Spinal cord (tissue), 10 donors: ENCODE results near the gene MAFF. TPM values are rescaled to one million over a fixed set of nuclear protein-coding genes. Genes with fewer than 3 reads are reported as not detected.
A peak's percentile ranks its signal among the peaks of the same experiment; 100 is the strongest.
"Not testable (repeated sequence)": the region's sequence is repeated elsewhere in the genome, so short reads cannot be mapped to it uniquely, and the experiment has no call there.

Source experiments
- DNase-seq, 6 donors: peaks; one replicate each; pipeline versions ENCODE4 v3.0.0 to v3.0.0-alpha.2; 2013 to 2015; ENCODE audit warnings: low spot score in 6 of 6, low read depth in 4 of 6
- H3K27ac ChIP-seq: one replicate; pipeline ENCODE4 v1.5.1; 2013; ENCODE audit warnings: low read depth, low read length, control low read depth
- H3K27me3 ChIP-seq: one replicate; pipeline ENCODE4 v1.6.1; 2013; ENCODE audit warnings: low read length; ENCODE audit not compliant: control insufficient read depth, insufficient read depth
- H3K36me3 ChIP-seq: one replicate; pipeline ENCODE4 v1.6.1; 2013; ENCODE audit warnings: low read length; ENCODE audit not compliant: control insufficient read depth, insufficient read depth
- H3K4me1 ChIP-seq: one replicate; pipeline ENCODE4 v1.6.1; 2013; ENCODE audit warnings: low read length; ENCODE audit not compliant: control insufficient read depth, insufficient read depth
- H3K4me3 ChIP-seq: one replicate; pipeline ENCODE4 v1.5.1; 2013; ENCODE audit warnings: low read depth, low read length, control low read depth
- H3K9me3 ChIP-seq: one replicate; pipeline ENCODE4 v1.6.1; 2013; ENCODE audit warnings: low read length; ENCODE audit not compliant: control insufficient read depth, insufficient read depth
- WGBS: methylation state at CpG from one replicate; pipeline ENCODE4 v1.1.5; 2013; ENCODE audit warnings: missing lambda C conversion rate; ENCODE audit not compliant: insufficient coverage; 5-methylcytosine and 5-hydroxymethylcytosine counted together
- polyA plus RNA-seq, 2 donors: library from polyadenylated mRNA; unstranded; fragments of 120-200 nt; gene quantifications; one replicate each; pipeline ENCODE4 v1.2.1, GENCODE V29; 2013; ENCODE audit not compliant: insufficient read length in 2 of 2
- total RNA-seq, 2 donors: library from RNA; depleted of rRNA in 1 of 2; stranded (reverse); fragments of 120-200 nt in 1 of 2; fragments of >200 nt in 1 of 2; gene quantifications; one replicate each; pipeline versions ENCODE4 v1.2.3 to v1.2.4, GENCODE V29; 2013 to 2014
- donor health status: healthy.

Gene MAFF
- total and polyA plus RNA-seq, 4 donors: 4.7 to 7.1 (median 6.2) TPM

- Histone ChIP-seq H3K4me3 (no peak overlapping the region), H3K9me3 (no peaks in the 10 kb centered on the region), H3K36me3 (peaks cover 95% of the 10 kb centered on the region), H3K4me1 (peaks cover 17% of the 10 kb centered on the region), H3K27ac (no peak overlapping the region), H3K27me3 (no peaks in the 10 kb centered on the region)
- DNase-seq: no peak
- 96% methylated on average over 8 of the region's 9 CpGs for WGBS
These were observed 29.1 kb downstream of the MAFF start for GRCh38 chr22:38230916-38231315.

- no peak for DNase-seq
- H3K4me3 ChIP-seq: no peak overlapping the region
- peaks cover 95% of the 10 kb centered on the region for H3K36me3 ChIP-seq
- peaks cover 17% of the 10 kb centered on the region for H3K4me1 ChIP-seq
- H3K27me3 ChIP-seq: no peaks in the 10 kb centered on the region
- H3K9me3 ChIP-seq: no peaks in the 10 kb centered on the region
- no peak overlapping the region for H3K27ac ChIP-seq
- 75% methylated on average over 6 of the region's 8 CpGs for WGBS
These were observed 30.4 kb downstream of the MAFF start for GRCh38 chr22:38232196-38232595.

- Histone ChIP-seq H3K9me3 (no peaks in the 10 kb centered on the region), H3K36me3 (peaks cover 93% of the 10 kb centered on the region), H3K4me1 (peaks cover 21% of the 10 kb centered on the region), H3K27ac (no peak overlapping the region), H3K27me3 (no peaks in the 10 kb centered on the region), H3K4me3 (no peak overlapping the region)
- WGBS: 89% methylated on average over 3 of the region's 6 CpGs
- no peak for DNase-seq
These were observed 31.6 kb downstream of the MAFF start for GRCh38 chr22:38233427-38233826.

- H3K27ac ChIP-seq, H3K9me3 ChIP-seq, DNase-seq, H3K27me3 ChIP-seq, H3K4me3 ChIP-seq: not testable (repeated sequence)
- Histone ChIP-seq H3K36me3 (peaks cover 93% of the 10 kb centered on the region), H3K4me1 (peaks cover 22% of the 10 kb centered on the region)
- 97% methylated on average over 9 of the region's 10 CpGs for WGBS
These were observed 32.1 kb downstream of the MAFF start for GRCh38 chr22:38233856-38234255.

GRCh38 chr22:38235240-38235850 lies 33.6 kb downstream of the MAFF start:
- DNase-seq: no peak

GRCh38 chr22:38236786-38237185 lies 35.0 kb downstream of the MAFF start:
- WGBS: 88% methylated on average over 8 of the region's 8 CpGs
- H3K27ac ChIP-seq: no peak overlapping the region

More at GRCh38 chr22:38235240-38235850, 33.6 kb downstream of the MAFF start:
- peaks cover 89% of the 10 kb centered on the region for H3K36me3 ChIP-seq
- 80% methylated on average over 13 of the region's 14 CpGs for WGBS
- H3K4me1 ChIP-seq: peaks cover 29% of the 10 kb centered on the region
- no peaks in the 10 kb centered on the region for H3K9me3 ChIP-seq
- H3K4me3 ChIP-seq: no peak overlapping the region
- no peak overlapping the region for H3K27ac ChIP-seq
- H3K27me3 ChIP-seq: no peaks in the 10 kb centered on the region

GRCh38 chr22:38238519-38239071 lies 36.8 kb downstream of the MAFF start:
- H3K27ac ChIP-seq: peak overlapping the region; percentile 70
- no peaks in the 10 kb centered on the region for H3K9me3 ChIP-seq
- DNase-seq: peak in 2 of 6 donors; percentile 55 to 79
- WGBS: 48% methylated on average over 9 of the region's 9 CpGs
- H3K4me3 ChIP-seq: no peak overlapping the region
- H3K36me3 ChIP-seq: peaks cover 71% of the 10 kb centered on the region
- H3K4me1 ChIP-seq: peaks cover 54% of the 10 kb centered on the region
- H3K27me3 ChIP-seq: no peaks in the 10 kb centered on the region

More at GRCh38 chr22:38236786-38237185, 35.0 kb downstream of the MAFF start:
- no peak overlapping the region for H3K4me3 ChIP-seq
- H3K4me1 ChIP-seq: peaks cover 38% of the 10 kb centered on the region
- H3K9me3 ChIP-seq: no peaks in the 10 kb centered on the region
- no peaks in the 10 kb centered on the region for H3K27me3 ChIP-seq
- DNase-seq: no peak
- peaks cover 77% of the 10 kb centered on the region for H3K36me3 ChIP-seq

GRCh38 chr22:38239101-38239761 lies 37.4 kb downstream of the MAFF start:
- Histone ChIP-seq H3K27ac (peak overlapping the region; percentile 70), H3K36me3 (peaks cover 71% of the 10 kb centered on the region), H3K27me3 (no peaks in the 10 kb centered on the region), H3K4me1 (peaks cover 61% of the 10 kb centered on the region), H3K9me3 (no peaks in the 10 kb centered on the region), H3K4me3 (no peak overlapping the region)
- 28% methylated on average over 8 of the region's 14 CpGs for WGBS
- peak in 2 of 6 donors; percentile 58 to 83 for DNase-seq

GRCh38 chr22:38240734-38241252 lies 39.0 kb downstream of the MAFF start:
- Histone ChIP-seq H3K4me1 (peaks cover 62% of the 10 kb centered on the region), H3K27ac (peak overlapping the region; percentile 16), H3K4me3 (no peak overlapping the region), H3K9me3 (no peaks in the 10 kb centered on the region), H3K36me3 (peaks cover 71% of the 10 kb centered on the region), H3K27me3 (no peaks in the 10 kb centered on the region)
- DNase-seq: peak in 1 of 6 donors; percentile 37
- WGBS: 47% methylated on average over 6 of the region's 6 CpGs
